GM23248 (cell line): Measurements from ENCODE around the gene NEUROD4.

Experiments used
- EZH2 ChIP-seq: fragments of 200-600 bp; sonication (generic); IDR thresholded peaks from 2 replicates; pipeline ENCODE4 v1.6.1; 2018; ENCODE audit warnings: antibody characterized with exemption, mild to moderate bottlenecking; ENCODE audit not compliant: insufficient read depth, poor library complexity, severe bottlenecking
- EZH2phosphoT487 ChIP-seq: fragments of 200-600 bp; sonication (generic); IDR thresholded peaks from 2 replicates; pipeline ENCODE4 v1.6.1; 2018; ENCODE audit warnings: antibody characterized with exemption, moderate library complexity, mild to moderate bottlenecking, low read depth; ENCODE audit not compliant: insufficient read depth

- TF ChIP-seq EZH2 (no peak), EZH2phosphoT487 (no peak)
These were observed 37.7 kb downstream of the NEUROD4 start for GRCh38 chr12:55057481-55057880.
